K562 (cell line): ENCODE data around the gene ASIC3. TPM values are rescaled to one million over a fixed set of nuclear protein-coding genes. Genes with fewer than 3 reads are reported as not detected.

Experiments
- BCOR ChIP-seq: fragments of 450-650 bp; IDR thresholded peaks from 2 replicates; pipeline ENCODE4 v1.6.1; 2016
- CBFB ChIP-seq: sonication (generic); formaldehyde crosslinking; IDR thresholded peaks from 2 replicates; pipeline ENCODE4 v1.4.0; 2020; ENCODE audit warnings: mild to moderate bottlenecking, missing genetic modification reagents
- CCNT2 ChIP-seq: IDR thresholded peaks from 2 replicates; pipeline ENCODE4 v1.6.1; 2011; ENCODE audit warnings: borderline replicate concordance, low read depth, mild to moderate bottlenecking, moderate library complexity, mixed read lengths, low read length; ENCODE audit not compliant: insufficient read length; ENCODE audit errors: extremely low read depth
- CHD1 ChIP-seq: fragments of 200-600 bp; sonication (generic); IDR thresholded peaks from one replicate; pipeline ENCODE4 v1.6.1; 2012; ENCODE audit warnings: mild to moderate bottlenecking, moderate library complexity, low read length, inconsistent platforms
- DPF2 ChIP-seq: fragments of 450-650 bp; IDR thresholded peaks from 2 replicates; pipeline ENCODE4 v1.6.1; 2016
- EGR1 ChIP-seq: fragments of 450-650 bp; conservative IDR thresholded peaks from 2 replicates; pipeline ENCODE4 v1.6.1; 2017; ENCODE audit warnings: mild to moderate bottlenecking
- LARP7 ChIP-seq: fragments of 450-650 bp; IDR thresholded peaks from 2 replicates; pipeline ENCODE4 v1.6.1; 2016
- NBN ChIP-seq: fragments of 450-650 bp; IDR thresholded peaks from 2 replicates; pipeline ENCODE4 v1.6.1; 2016; ENCODE audit warnings: low read depth, mild to moderate bottlenecking
- PCBP2 ChIP-seq: fragments of 200-400 bp; formaldehyde crosslinking; IDR thresholded peaks from 2 replicates; pipeline ENCODE4 v1.6.1; 2018; ENCODE audit warnings: low read length, low read depth, mild to moderate bottlenecking, moderate library complexity; ENCODE audit not compliant: poor library complexity, severe bottlenecking
- POLR2A ChIP-seq: fragments of 450-650 bp; conservative IDR thresholded peaks from 2 replicates; pipeline ENCODE4 v1.6.1; 2016
- POLR2G ChIP-seq: fragments of 200-400 bp; formaldehyde crosslinking; IDR thresholded peaks from 2 replicates; pipeline ENCODE4 v1.6.1; 2017; ENCODE audit warnings: low read depth, mild to moderate bottlenecking, antibody characterized with exemption, low read length, moderate library complexity
- RNF2 ChIP-seq: sonication (generic); IDR thresholded peaks from 2 replicates; pipeline ENCODE4 v1.6.1; 2016
- SIRT6 ChIP-seq: IDR thresholded peaks from one replicate; pipeline ENCODE4 v1.6.1; 2012; ENCODE audit warnings: low read depth, mild to moderate bottlenecking, control low read depth, inconsistent platforms, low read length, moderate library complexity
- SMARCE1 ChIP-seq: fragments of 450-650 bp; IDR thresholded peaks from 2 replicates; pipeline ENCODE4 v1.7.1; 2016; ENCODE audit warnings: mild to moderate bottlenecking
- SRSF3 ChIP-seq: fragments of 200-400 bp; formaldehyde crosslinking; IDR thresholded peaks from 2 replicates; pipeline ENCODE4 v1.6.1; 2016; ENCODE audit warnings: mild to moderate bottlenecking, low read length, moderate library complexity; ENCODE audit not compliant: insufficient read depth
- ZC3H8 ChIP-seq: fragments of 450-650 bp; IDR thresholded peaks from 2 replicates; pipeline ENCODE4 v1.6.1; 2017
- ZNF395 ChIP-seq: fragments of 200-800 bp; sonication (Bioruptor generic); IDR thresholded peaks from 2 replicates; pipeline ENCODE4 v1.6.1; 2017; ENCODE audit warnings: missing genetic modification characterization, missing compliant biosample characterization
- ZNF830 ChIP-seq: fragments of 250-450 bp; sonication (Bioruptor Pico); IDR thresholded peaks from 2 replicates; pipeline ENCODE4 v1.5.0; 2021; ENCODE audit warnings: mild to moderate bottlenecking
- polyA plus RNA-seq, 8 experiments: library from polyadenylated mRNA; depleted of rRNA in 4 of 8; stranded (reverse) in 5 of 8; unstranded in 3 of 8; fragments of >200 nt; fragmentation: Nextera tagmentation in 2 of 8; fragmentation: Illumina TruSeq in 1 of 8; extraction: Ambion mirVana in 2 of 8; extraction: Trizol in 1 of 8; gene quantifications; 2 replicates each; pipeline versions ENCODE4 v1.2.1 to v1.2.3, GENCODE V29; 2011 to 2014; ENCODE audit warnings: inconsistent platforms in 1 of 8, missing spikeins in 1 of 8
- total RNA-seq, 7 experiments: library from RNA; depleted of rRNA in 6 of 7; stranded (reverse); fragments of >200 nt in 6 of 7; fragmentation: Illumina TruSeq in 2 of 7; extraction: Trizol in 2 of 7; gene quantifications; 2 replicates each; pipeline versions ENCODE4 v1.2.1 to v1.2.3, GENCODE V29; 2011 to 2021; ENCODE audit warnings: low replicate concordance in 1 of 7
- TF ChIP-seq, protein P1 (sequence below), 2 experiments: fragments of 450-650 bp in 1 of 2; sonication (generic) in 1 of 2; formaldehyde crosslinking in 1 of 2; IDR thresholded peaks in 1 of 2; conservative IDR thresholded peaks in 1 of 2; 2 replicates each; pipeline versions ENCODE4 v1.6.1 to v1.8.1; 2016 to 2023; ENCODE audit warnings: mild to moderate bottlenecking in 2 of 2, moderate library complexity in 2 of 2, inconsistent platforms in 1 of 2, missing genetic modification reagents in 1 of 2
- TF ChIP-seq, protein P2 (sequence below), 3 experiments: fragments of 200-800 bp in 1 of 3; fragments of 250-450 bp in 1 of 3; fragments of 450-650 bp in 1 of 3; sonication (Bioruptor Pico) in 1 of 3; sonication (Bioruptor generic) in 1 of 3; formaldehyde crosslinking in 1 of 3; IDR thresholded peaks; 2 replicates each; pipeline versions ENCODE4 v1.6.1 to v1.8.0; 2016 to 2022; ENCODE audit warnings: mild to moderate bottlenecking in 2 of 3, missing genetic modification characterization in 2 of 3, missing compliant biosample characterization in 1 of 3, moderate library complexity in 1 of 3

The ASIC3 gene
- total and polyA plus RNA-seq, 9 of the 15 experiments (the other 6 are each of a cell fraction or from before 2014, with no cell fraction given): 0.11 to 5.0 (median 0.87) TPM

GRCh38 chr7:151087245-151088018 lies 39.1 kb downstream of the ASIC3 start (continued):
- TF ChIP-seq, protein P1, sequence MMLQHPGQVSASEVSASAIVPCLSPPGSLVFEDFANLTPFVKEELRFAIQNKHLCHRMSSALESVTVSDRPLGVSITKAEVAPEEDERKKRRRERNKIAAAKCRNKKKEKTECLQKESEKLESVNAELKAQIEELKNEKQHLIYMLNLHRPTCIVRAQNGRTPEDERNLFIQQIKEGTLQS (IDR thresholded peaks at IDR 0.05): no peak
- TF ChIP-seq, protein P1 (CRISPR knock-in tag; conservative IDR thresholded peaks at IDR 0.05): peak; percentile 82; the same call in 1 of the 2 replicates
- TF ChIP-seq EGR1 (peak; percentile 66), ZNF830 (peak; percentile 76; the same call in 1 of the 2 replicates), BCOR (0 out of 2 replicates have a peak, but pooled peaks have one; percentile 29), ZNF395 (CRISPR knock-in tag) (no peak), CBFB (0 out of 2 replicates have a peak, but pooled peaks have one; percentile 23), POLR2G (peak; percentile 82), PCBP2 (no peak), LARP7 (0 out of 2 replicates have a peak, but pooled peaks have one; percentile 90), ZC3H8 (0 out of 2 replicates have a peak, but pooled peaks have one; percentile 73), SRSF3 (0 out of 2 replicates have a peak, but pooled peaks have one; percentile 25), SMARCE1 (peak; percentile 37), RNF2 (no peak), NBN (0 out of 2 replicates have a peak, but pooled peaks have one; percentile 18), POLR2A (0 out of 2 replicates have a peak, but pooled peaks have one; percentile 48), DPF2 (0 out of 2 replicates have a peak, but pooled peaks have one; percentile 21), SIRT6 (no peak), CHD1 (peak; percentile 99), CCNT2 (peak; percentile 85)
- TF ChIP-seq, protein P2, sequence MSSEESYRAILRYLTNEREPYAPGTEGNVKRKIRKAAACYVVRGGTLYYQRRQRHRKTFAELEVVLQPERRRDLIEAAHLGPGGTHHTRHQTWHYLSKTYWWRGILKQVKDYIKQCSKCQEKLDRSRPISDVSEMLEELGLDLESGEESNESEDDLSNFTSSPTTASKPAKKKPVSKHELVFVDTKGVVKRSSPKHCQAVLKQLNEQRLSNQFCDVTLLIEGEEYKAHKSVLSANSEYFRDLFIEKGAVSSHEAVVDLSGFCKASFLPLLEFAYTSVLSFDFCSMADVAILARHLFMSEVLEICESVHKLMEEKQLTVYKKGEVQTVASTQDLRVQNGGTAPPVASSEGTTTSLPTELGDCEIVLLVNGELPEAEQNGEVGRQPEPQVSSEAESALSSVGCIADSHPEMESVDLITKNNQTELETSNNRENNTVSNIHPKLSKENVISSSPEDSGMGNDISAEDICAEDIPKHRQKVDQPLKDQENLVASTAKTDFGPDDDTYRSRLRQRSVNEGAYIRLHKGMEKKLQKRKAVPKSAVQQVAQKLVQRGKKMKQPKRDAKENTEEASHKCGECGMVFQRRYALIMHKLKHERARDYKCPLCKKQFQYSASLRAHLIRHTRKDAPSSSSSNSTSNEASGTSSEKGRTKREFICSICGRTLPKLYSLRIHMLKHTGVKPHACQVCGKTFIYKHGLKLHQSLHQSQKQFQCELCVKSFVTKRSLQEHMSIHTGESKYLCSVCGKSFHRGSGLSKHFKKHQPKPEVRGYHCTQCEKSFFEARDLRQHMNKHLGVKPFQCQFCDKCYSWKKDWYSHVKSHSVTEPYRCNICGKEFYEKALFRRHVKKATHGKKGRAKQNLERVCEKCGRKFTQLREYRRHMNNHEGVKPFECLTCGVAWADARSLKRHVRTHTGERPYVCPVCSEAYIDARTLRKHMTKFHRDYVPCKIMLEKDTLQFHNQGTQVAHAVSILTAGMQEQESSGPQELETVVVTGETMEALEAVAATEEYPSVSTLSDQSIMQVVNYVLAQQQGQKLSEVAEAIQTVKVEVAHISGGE (CRISPR knock-in tag; IDR thresholded peaks at IDR 0.05): peak in 1 of 3 experiments; percentile 64; a peak in 2 of 6 replicates
